ENCODE data around the gene TOLLIP.

Gene TOLLIP

DNA sequence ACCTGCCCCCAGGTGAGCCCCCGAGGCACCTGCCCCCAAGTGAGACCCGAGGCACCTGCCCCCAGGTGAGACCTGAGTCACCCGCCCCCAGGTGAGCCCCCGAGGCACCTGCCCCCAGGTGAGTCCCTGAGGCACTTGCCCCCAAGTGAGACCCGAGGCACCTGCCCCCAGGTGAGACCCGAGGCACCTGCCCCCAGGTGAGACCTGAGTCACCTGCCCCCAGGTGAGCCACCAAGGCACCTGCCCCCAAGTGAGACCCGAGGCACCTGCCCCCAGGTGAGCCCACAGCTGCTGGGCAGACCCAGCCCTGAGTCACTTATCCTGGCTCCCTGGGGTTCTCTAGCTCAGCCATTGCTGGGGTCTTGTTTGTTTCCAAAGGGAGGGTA lies 50.4 kb downstream of the TOLLIP start:
- no peak for TF ChIP-seq CTCF (conservative IDR thresholded peaks at IDR 0.05; ENCODE audit: control insufficient read depth, insufficient read depth, low read depth, low read length)
- DNase-seq (ENCODE audit: low read depth), result no peak
- no peak overlapping the region for H3K4me3 ChIP-seq (ENCODE audit: control insufficient read depth, low read depth, low read length)

GRCh38 chr11:1258401-1259075 lies 50.9 kb downstream of the TOLLIP start:
- no peak for DNase-seq (ENCODE audit: low read depth)
- no peak for TF ChIP-seq CTCF (conservative IDR thresholded peaks at IDR 0.05; ENCODE audit: control insufficient read depth, insufficient read depth, low read depth, low read length)
- no peak overlapping the region for H3K4me3 ChIP-seq (ENCODE audit: control insufficient read depth, low read depth, low read length)

DNA sequence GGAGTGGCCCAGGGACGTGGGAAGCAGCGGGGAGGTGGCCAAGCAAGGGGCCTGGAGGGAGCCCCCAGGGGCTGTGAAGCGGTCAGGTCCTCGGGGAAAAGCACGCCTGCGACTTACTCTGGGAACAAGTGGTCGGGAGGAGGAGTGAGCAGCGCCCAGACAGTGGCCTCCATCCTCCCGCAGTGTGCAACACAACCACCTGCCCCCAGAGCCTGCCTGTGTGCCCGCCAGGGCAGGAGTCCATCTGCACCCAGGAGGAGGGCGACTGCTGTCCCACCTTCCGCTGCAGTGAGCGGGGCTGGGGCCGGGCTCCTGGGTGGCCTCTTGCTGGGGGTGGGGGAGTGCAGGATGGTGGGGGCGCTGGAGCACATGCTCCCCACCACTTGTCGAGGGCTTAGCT lies 51.5 kb downstream of the TOLLIP start:
- H3K4me3 ChIP-seq (ENCODE audit: control insufficient read depth, low read depth, low read length), result no peak overlapping the region
- no peak for DNase-seq (ENCODE audit: low read depth)
- no peak for TF ChIP-seq CTCF (conservative IDR thresholded peaks at IDR 0.05; ENCODE audit: control insufficient read depth, insufficient read depth, low read depth, low read length)

GRCh38 chr11:1257366-1257765 lies 52.1 kb downstream of the TOLLIP start:
- H3K4me3 ChIP-seq (ENCODE audit: control insufficient read depth, low read depth, low read length), result no peak overlapping the region
- DNase-seq (ENCODE audit: low read depth), result no peak

DNA sequence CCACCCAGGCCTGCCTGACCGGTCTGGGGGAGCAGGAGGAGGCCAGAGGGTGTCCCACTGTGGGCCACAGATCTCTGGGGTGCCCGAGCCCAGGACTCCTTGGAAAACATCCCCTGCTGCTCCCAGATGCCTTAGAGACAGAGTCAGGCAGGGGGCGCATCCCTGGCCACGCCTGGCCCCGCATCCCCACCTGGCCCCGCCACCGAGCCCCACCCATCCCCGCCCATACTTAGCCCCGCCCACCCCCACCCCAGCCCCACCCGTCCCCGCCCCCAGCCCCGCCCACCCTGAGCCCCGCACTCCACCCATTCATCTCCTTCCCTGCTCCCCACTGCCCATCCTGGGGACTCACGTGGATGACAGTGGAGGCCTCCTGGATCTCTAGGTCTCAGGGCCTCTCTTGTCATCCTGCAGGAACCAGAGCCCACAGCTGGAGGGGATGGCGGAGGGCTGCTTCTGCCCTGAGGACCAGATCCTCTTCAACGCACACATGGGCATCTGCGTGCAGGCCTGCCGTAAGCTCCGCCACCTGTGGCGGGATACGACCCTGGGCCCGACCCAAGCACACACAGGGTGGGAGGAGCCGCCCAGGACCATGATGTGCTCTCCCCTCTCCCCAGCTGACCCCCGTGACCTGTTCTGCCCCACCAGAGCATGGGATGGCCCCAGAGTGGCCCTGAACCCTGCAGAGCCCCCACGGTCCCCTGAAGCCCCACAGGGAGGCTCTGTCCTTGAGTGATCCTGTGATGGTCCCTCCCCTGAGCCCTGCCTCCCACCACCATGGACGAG lies 53.0 kb downstream of the TOLLIP start:
- no peak for DNase-seq (ENCODE audit: low read depth)
- H3K4me3 ChIP-seq (ENCODE audit: control insufficient read depth, low read depth, low read length), result no peak overlapping the region
- TF ChIP-seq CTCF (conservative IDR thresholded peaks at IDR 0.05; ENCODE audit: control insufficient read depth, insufficient read depth, low read depth, low read length), result no peak

More at GRCh38 chr11:1257366-1257765, 52.1 kb downstream of the TOLLIP start:
- no peak for TF ChIP-seq CTCF (conservative IDR thresholded peaks at IDR 0.05; ENCODE audit: control insufficient read depth, insufficient read depth, low read depth, low read length)

DNA sequence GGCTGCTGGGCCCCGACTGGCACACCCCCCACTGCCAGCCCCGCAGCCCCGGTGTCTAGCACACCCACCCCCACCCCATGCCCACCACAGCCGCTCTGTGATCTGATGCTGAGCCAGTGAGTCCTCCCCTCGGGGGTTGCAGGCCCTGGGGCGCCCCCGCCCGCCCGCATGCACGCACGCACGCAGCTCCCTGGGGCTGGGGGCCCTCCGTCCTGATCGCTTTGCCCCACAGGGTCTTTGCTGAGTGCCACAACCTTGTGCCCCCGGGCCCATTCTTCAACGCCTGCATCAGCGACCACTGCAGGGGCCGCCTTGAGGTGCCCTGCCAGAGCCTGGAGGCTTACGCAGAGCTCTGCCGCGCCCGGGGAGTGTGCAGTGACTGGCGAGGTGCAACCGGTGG lies 54.3 kb downstream of the TOLLIP start:
- no peak overlapping the region for H3K4me3 ChIP-seq (ENCODE audit: control insufficient read depth, low read depth, low read length)
- DNase-seq (ENCODE audit: low read depth), result no peak
- TF ChIP-seq CTCF (conservative IDR thresholded peaks at IDR 0.05; ENCODE audit: control insufficient read depth, insufficient read depth, low read depth, low read length), result no peak

All from fibroblast of mammary gland (primary cell).